GM18505 (cell line): ENCODE measurements around the gene TNFAIP1.

Experiments
- ATAC-seq: cut with Tn5 transposase; IDR thresholded peaks from one replicate; pipeline ENCODE4 v1.9.1; 2021; ENCODE audit not compliant: unreplicated experiment
- POLR2A ChIP-seq: IDR thresholded peaks from 4 replicates; pipeline ENCODE4 v1.6.1; 2011; ENCODE audit warnings: borderline replicate concordance; ENCODE audit not compliant: insufficient read depth, insufficient read length; ENCODE audit errors: extremely low read depth

The TNFAIP1 gene

GRCh38 chr17:28394337-28395116 is 59.0 kb downstream of the TNFAIP1 start:
- no peak for TF ChIP-seq POLR2A

GRCh38 chr17:28395426-28395825 is 59.9 kb downstream of the TNFAIP1 start:
- no peak for TF ChIP-seq POLR2A
- ATAC-seq: no peak

More at GRCh38 chr17:28394337-28395116, 59.0 kb downstream of the TNFAIP1 start:
- no peak for ATAC-seq

- ATAC-seq: no peak
- no peak for TF ChIP-seq POLR2A
Measured at GRCh38 chr17:28395968-28396367, 60.4 kb downstream of the TNFAIP1 start.
